Thyroid gland (tissue), 4 donors: Measurements from ENCODE around the gene LHX4.

Experiments used
- CTCF ChIP-seq, 6 experiments: fragments of 200-600 bp in 3 of 6; fragments of 450-650 bp in 3 of 6; sonication (generic) in 3 of 6; IDR thresholded peaks; one replicate each; pipeline ENCODE4 v1.5.1; 2016 to 2019; ENCODE audit warnings: antibody characterized with exemption in 6 of 6, mild to moderate bottlenecking in 2 of 6, inconsistent platforms in 1 of 6, moderate library complexity in 1 of 6
- POLR2A ChIP-seq, 2 donors: fragments of 450-650 bp; IDR thresholded peaks; one replicate each; pipeline ENCODE4 v1.6.1; 2017; ENCODE audit warnings: antibody characterized with exemption in 2 of 2, mild to moderate bottlenecking in 2 of 2, moderate library complexity in 1 of 2

GRCh38 chr1:180288940-180289339 is 58.9 kb downstream of the LHX4 start:
- no peak for TF ChIP-seq CTCF (IDR thresholded peaks at IDR 0.05)
- no peak for TF ChIP-seq POLR2A (IDR thresholded peaks at IDR 0.05)
